Measurements from ENCODE around the gene TCP11.

The TCP11 gene

DNA sequence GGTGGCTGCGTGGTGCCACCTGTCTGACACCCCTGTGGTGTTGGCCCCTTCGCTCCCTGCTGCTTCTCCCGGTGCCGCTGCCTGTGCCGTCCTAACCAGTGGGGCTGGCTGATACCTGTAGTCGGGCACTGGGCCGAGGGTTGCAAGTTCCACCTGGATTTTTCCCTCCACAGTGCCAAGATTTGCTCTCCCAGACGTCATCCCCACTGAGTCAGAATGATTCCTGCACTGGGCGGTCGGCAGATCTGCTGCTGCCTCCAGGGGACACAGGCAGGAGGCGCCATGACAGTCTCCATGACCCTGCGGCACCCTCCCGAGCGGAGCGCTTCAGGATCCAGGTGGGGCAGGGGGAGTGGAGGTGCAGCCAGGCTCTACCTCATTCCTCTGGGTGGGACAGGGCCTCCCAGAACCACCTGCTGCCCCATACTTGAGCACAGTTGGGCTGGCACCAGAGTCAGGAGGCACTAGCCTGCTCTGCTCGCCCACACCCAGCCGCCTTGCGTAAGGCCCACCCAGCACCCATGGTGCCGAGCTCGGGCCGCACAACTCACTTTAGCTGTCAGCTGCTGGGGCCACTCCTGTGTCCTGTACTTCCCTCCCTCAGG lies 60.2 kb downstream of the TCP11 start:
- DNase-seq (ENCODE audit: low spot score) = no peak

DNA sequence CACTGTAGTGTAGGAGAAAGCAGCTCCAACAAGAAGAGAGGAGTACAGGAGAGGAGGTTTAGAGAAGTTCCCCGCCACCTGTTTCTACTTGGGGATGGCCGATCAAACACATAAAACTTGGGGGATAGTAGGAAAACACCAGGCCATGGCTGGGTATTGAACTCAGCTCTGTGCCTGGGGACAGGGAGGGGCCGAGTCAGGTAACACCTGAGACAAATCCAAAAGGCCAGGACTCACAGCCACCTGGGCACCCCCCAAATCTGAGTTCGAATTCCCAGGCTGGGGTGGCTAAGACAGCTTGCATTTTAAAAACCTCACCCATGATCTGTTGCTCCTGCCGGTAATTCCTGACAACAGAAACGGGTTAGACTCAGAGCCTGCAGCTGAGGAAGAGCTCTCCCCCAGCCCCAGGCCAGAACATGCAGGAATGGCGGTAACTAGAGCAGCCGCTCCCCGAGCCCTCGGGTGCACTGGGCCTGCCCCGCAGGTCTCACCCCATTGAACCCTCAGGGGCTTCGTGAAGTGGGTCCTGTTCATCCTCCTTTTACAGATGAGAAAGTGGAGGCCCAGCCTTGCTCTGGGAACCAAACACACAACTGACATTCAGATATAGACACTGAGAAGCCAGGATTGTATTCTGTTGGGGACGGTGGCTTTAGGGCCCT lies 61.0 kb downstream of the TCP11 start:
- no peak for DNase-seq (ENCODE audit: low spot score)

GRCh38 chr6:35079311-35080000 lies 61.7 kb downstream of the TCP11 start:
- DNase-seq (ENCODE audit: low spot score) = no peak

- DNase-seq (ENCODE audit: low spot score) = no peak
These were observed 62.2 kb downstream of the TCP11 start for GRCh38 chr6:35078896-35079295.

DNA sequence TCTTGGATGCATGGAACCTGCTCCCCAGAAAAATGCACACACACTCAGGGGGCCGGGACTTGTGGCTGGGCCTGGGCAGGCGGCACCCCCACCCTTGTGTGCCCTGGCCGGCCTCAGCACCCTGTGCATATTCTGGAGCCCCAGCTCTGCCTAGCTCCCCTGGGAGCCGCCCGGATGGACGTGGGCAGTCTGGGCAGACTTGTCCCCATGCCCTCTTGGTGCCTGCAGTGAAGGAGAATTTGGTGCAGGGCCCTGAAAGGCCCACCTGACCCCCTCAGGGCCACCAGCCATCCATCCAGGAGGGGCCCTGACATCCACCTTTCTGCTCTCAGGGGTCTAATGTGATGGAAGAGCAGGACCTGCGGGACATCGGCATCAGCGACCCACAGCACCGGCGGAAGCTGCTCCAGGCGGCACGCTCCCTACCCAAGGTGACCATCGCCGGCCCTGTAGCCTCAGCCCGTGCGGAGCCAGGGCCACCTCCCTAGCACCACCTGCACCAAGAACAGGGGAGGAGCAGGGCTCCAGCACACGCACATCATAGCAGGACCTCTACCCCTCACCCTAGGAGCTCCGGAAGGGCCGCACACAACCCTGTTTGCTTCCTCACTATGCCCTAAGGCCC lies 62.8 kb downstream of the TCP11 start:
- no peak for DNase-seq (ENCODE audit: low spot score)

GRCh38 chr6:35077713-35078105 lies 63.4 kb downstream of the TCP11 start:
- no peak for DNase-seq (ENCODE audit: low spot score)

DNA sequence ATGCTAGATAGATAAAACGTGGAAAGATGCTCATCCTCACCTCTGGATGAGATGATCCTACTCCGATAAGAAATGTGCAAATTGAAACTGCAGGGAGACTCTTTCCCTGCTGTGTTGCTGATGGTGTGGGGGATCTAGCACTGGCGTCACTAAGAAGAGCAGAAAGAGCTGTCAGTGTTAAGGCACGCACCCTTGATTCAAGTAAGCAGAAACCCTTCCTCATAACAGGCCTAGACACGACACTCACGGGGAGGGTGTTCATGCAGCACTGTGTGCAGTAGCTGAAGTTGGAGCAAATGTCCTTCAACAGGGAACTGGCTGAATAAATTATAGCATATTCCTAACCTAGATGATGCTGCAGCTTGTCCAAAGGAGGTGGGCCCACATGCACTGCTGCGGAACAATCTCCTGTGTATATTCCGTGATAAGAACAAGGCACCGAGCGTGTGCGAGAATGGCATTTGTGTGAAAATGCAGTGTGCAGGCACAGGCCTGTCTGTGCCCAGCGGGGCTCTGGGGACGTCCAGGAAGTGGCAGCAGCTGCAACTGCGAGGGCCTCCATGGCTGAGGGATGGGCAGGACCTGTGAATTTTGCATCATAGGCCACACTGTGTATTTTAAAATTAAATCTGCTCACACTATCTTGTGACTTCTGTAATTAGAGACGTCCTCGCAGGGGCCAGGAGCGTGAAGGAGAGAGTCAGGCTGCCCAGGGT lies 64.0 kb downstream of the TCP11 start:
- no peak for DNase-seq (ENCODE audit: low spot score)

GRCh38 chr6:35073766-35074471 lies 67.2 kb downstream of the TCP11 start:
- DNase-seq (ENCODE audit: low spot score) = no peak

GRCh38 chr6:35073211-35073610 lies 67.9 kb downstream of the TCP11 start:
- DNase-seq (ENCODE audit: low spot score) = no peak

DNA sequence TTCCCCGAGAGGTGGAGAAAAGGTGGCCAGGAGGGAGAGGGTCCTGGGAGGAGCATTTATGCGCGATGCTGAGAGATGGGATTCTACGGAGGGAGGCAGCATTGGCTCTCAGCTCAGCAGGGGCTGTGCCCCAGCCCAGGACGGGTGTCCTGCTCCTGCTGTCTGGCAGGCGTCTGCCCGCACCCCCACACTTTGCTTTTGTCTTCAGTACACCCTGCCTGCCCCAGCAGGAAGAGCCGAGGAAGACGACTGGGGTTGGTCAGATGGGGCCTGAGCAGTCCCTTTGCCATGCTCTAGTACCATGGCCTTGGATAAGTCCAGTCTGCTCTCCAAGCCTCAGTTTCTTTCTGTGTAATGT lies 68.5 kb downstream of the TCP11 start:
- no peak for DNase-seq (ENCODE audit: low spot score)

GRCh38 chr6:35072051-35072697 lies 69.0 kb downstream of the TCP11 start:
- DNase-seq (ENCODE audit: low spot score) = no peak

DNA sequence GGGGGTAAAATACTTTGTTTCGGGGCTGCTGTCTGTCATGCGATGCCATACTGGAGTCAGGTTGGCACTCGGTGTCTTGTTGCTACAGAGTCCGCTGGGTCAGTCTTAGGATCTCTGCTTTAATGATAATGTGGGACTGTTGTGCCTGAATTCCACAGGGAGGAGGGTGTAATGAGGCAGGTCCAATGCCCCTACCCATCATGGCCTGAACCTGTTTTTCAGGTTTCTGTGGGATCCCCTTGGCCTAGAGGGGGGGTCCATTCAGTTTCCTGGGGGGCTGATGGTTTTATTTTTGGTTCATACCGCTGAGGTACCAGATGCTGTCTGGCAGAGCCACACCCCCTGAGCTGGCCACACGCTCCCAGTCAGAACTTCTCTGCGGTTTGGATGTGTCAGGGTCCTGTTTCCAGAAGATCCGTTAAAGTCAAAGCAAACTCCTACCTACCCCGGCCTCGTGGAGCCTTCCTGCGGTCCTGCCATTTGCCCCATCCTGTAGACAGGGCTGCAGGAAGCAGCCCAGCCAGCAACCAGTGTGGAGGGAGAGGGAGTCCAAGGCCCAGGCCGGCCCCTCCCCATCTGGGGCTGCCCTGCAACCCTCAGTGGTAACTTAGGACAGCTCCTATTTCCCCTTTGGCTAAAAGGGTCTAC lies 69.7 kb downstream of the TCP11 start:
- no peak for DNase-seq (ENCODE audit: low spot score)

DNA sequence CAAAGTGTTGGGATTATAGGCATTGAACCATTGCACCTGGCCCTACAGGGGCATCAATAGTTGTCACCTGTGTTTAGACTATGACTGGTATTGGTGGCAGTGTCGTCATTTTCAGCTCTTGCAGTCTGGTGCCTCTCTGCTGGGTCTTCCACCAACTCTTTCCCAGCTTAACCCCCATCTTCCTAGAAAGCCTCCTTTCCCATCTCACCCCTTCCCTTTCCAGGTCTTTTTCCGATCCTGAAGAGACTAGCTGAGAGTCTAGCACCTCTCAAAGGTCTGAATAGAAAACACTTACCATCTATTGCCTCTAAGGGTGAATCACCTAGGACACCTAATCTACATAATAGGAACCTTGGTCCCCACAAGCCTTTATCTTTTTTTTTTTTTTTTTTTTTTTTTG lies 71.0 kb downstream of the TCP11 start:
- DNase-seq (ENCODE audit: low spot score) = no peak

GRCh38 chr6:35069262-35069661 lies 71.9 kb downstream of the TCP11 start:
- DNase-seq (ENCODE audit: low spot score) = no peak

GRCh38 chr6:35068644-35069043 lies 72.5 kb downstream of the TCP11 start:
- no peak for DNase-seq (ENCODE audit: low spot score)

GRCh38 chr6:35068206-35068605 lies 72.9 kb downstream of the TCP11 start:
- peak; percentile 59 for DNase-seq (ENCODE audit: low spot score)
